HFF-Myc (cell line): ENCODE measurements around the gene GLI2.

ENCODE experiments used
- DNase-seq: peaks from one replicate; pipeline ENCODE4 v3.0.0-alpha.2; 2011; ENCODE audit warnings: low read depth; ENCODE audit errors: extremely low read depth
- H3K4me3 ChIP-seq: replicated peaks from 2 replicates; pipeline ENCODE4 v1.5.1; 2011; ENCODE audit warnings: low read depth, mild to moderate bottlenecking, control low read depth, low read length
- CTCF ChIP-seq: IDR thresholded peaks from 2 replicates; pipeline ENCODE4 v1.5.1; 2012; ENCODE audit warnings: mild to moderate bottlenecking, low read depth, low read length, control low read depth; ENCODE audit errors: missing control alignments

The GLI2 gene

GRCh38 chr2:120735746-120736170 is at the start of gene GLI2:
Gene GLI2, plus strand, starts transcription at chr2:120735868. Its CDS starts 61,453 bp downstream, at chr2:120797321.
- H3K4me3 ChIP-seq = peak within 1 kb of the TSS; percentile 83
- peak; percentile 42 for TF ChIP-seq CTCF
- DNase-seq = no peak

- TF ChIP-seq CTCF = no peak
- H3K4me3 ChIP-seq = no peak overlapping the region
- DNase-seq = no peak
Observed at GRCh38 chr2:120685974-120686297, 49.7 kb upstream of the GLI2 start.

- peak; percentile 69 for TF ChIP-seq CTCF
- no peak for DNase-seq
Observed at GRCh38 chr2:120686511-120687168, 49.0 kb upstream of the GLI2 start.

GRCh38 chr2:120687210-120687609 is 48.5 kb upstream of the GLI2 start:
- H3K4me3 ChIP-seq = no peak overlapping the region
- no peak for TF ChIP-seq CTCF
- DNase-seq = no peak

More at GRCh38 chr2:120686511-120687168, 49.0 kb upstream of the GLI2 start:
- H3K4me3 ChIP-seq = no peak overlapping the region

- H3K4me3 ChIP-seq = no peak overlapping the region
- no peak for TF ChIP-seq CTCF
- DNase-seq = no peak
Observed at GRCh38 chr2:120690521-120690920, 45.1 kb upstream of the GLI2 start.

- TF ChIP-seq CTCF = no peak
- no peak overlapping the region for H3K4me3 ChIP-seq
- DNase-seq = no peak
Observed at GRCh38 chr2:120691410-120691809, 44.3 kb upstream of the GLI2 start.

- no peak for TF ChIP-seq CTCF
- DNase-seq = no peak
- no peak overlapping the region for H3K4me3 ChIP-seq
Observed at GRCh38 chr2:120692691-120693090, 43.0 kb upstream of the GLI2 start.
